HG03060 (cell line): Measurements from ENCODE around the gene LEP.

Source experiments
- ATAC-seq: cut with Tn5 transposase; IDR thresholded peaks from one replicate; pipeline ENCODE4 v1.9.1; 2021; ENCODE audit warnings: low read depth, moderate number of reproducible peaks; ENCODE audit not compliant: unreplicated experiment

LEP gene

GRCh38 chr7:128240696-128241386 is at the start of gene LEP:
Gene LEP, plus strand, starts transcription at chr7:128241278. Its CDS starts 10,741 bp downstream, at chr7:128252019.
- no peak for ATAC-seq

- ATAC-seq = no peak
Measured at GRCh38 chr7:128192497-128193142, 48.5 kb upstream of the LEP start.

GRCh38 chr7:128194533-128195282 is 46.4 kb upstream of the LEP start:
- no peak for ATAC-seq

- no peak for ATAC-seq
Measured at GRCh38 chr7:128197589-128197988, 43.5 kb upstream of the LEP start.

GRCh38 chr7:128197989-128198580 is 43.0 kb upstream of the LEP start:
- ATAC-seq = no peak

GRCh38 chr7:128200376-128200775 is 40.7 kb upstream of the LEP start:
- no peak for ATAC-seq

- no peak for ATAC-seq
Measured at GRCh38 chr7:128201067-128201689, 39.9 kb upstream of the LEP start.

- ATAC-seq = no peak
Measured at GRCh38 chr7:128201690-128202085, 39.4 kb upstream of the LEP start.

GRCh38 chr7:128202287-128202957 is 38.7 kb upstream of the LEP start:
- no peak for ATAC-seq

GRCh38 chr7:128203047-128203491 is 38.0 kb upstream of the LEP start:
- no peak for ATAC-seq

- ATAC-seq = no peak
Measured at GRCh38 chr7:128203710-128204214, 37.3 kb upstream of the LEP start.

- no peak for ATAC-seq
Measured at GRCh38 chr7:128204455-128204854, 36.6 kb upstream of the LEP start.

GRCh38 chr7:128205068-128205467 is 36.0 kb upstream of the LEP start:
- no peak for ATAC-seq

- ATAC-seq = no peak
Measured at GRCh38 chr7:128206017-128206746, 34.9 kb upstream of the LEP start.

GRCh38 chr7:128206747-128207500 is 34.2 kb upstream of the LEP start:
- no peak for ATAC-seq

GRCh38 chr7:128207609-128208008 is 33.5 kb upstream of the LEP start:
- no peak for ATAC-seq

- no peak for ATAC-seq
Measured at GRCh38 chr7:128209229-128210035, 31.6 kb upstream of the LEP start.

- ATAC-seq = no peak
Measured at GRCh38 chr7:128210036-128210347, 31.1 kb upstream of the LEP start.
